Mucosa of gallbladder (tissue), 1 donor: ENCODE data around the gene SYCP2. TPM values are rescaled to one million over a fixed set of nuclear protein-coding genes. Genes with fewer than 3 reads are reported as not detected.
A peak's percentile ranks its signal among the peaks of the same experiment; 100 is the strongest.

Experiments used
- DNase-seq: peaks from one replicate; pipeline ENCODE4 v3.0.0-alpha.2; 2020; ENCODE audit warnings: low spot score
- total RNA-seq: library from RNA; stranded (reverse); gene quantifications from one replicate; pipeline ENCODE4 v1.2.1, GENCODE V29; 2021
- donor health status: DM: no; HTN: no; CAD: no.

The SYCP2 gene
- total RNA-seq, 1 donor from 2014 or later = 9.5 TPM

DNA sequence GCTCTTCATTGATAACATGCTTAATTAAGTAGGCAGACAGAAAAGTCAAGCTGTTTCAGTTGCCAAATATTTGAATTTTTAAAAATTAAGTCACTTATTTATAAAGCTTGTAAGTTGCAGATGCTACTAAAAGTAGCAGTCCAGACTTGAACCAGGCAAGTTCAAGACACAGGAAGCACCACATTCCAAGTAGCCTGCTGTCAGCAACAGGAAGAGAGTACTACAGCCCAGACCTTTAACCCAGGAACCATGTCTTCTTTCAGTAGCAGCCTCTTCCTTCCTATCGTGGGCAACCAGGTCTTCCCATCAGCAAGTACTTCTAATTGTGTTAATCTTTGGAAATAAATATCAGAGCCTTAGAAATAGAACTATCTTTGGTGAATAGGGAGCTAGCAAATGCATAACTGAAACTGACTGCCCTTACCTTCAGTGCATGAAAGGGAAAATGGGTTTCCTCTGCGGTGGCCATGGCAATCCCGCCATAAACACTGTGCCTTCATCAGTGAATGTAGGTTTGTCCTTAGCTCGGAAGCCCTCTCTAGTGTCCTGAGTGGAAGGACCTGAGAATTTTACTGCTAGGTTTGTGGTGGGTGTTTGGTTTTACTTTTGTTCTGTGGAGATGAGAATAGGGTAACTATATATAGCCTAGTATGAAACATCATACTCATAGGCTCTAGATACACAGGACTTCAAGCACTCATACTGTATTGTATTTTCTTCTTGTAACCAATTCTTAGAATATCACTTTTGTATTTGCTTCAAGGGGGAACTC, 95.6 kb downstream of the SYCP2 start:
- no peak for DNase-seq

DNA sequence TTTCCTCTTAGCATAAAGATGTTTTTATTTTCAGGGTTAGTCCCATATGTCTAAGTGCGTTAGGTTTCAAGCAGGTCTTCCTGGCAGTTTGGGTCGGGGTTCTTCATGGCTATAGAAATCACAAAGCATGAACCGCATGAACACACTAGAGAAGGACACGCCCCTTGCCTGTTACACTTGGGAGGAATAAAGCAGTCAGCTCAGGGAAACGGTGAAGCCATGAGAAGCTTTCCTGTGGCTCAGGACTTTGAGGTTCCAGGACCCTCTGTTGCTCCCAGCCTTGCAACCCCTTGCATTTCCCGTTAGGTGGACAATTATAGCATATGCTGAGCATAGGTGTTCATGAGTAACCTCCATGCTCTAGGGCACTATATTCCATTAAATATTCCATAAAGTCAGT, 96.7 kb downstream of the SYCP2 start:
- DNase-seq = no peak

- DNase-seq = peak; percentile 44
Measured at GRCh38 chr20:59835448-59836395, 97.7 kb downstream of the SYCP2 start.

- no peak for DNase-seq
Measured at GRCh38 chr20:59835057-59835447, 98.4 kb downstream of the SYCP2 start.

GRCh38 chr20:59832406-59833363, 100.8 kb downstream of the SYCP2 start:
- DNase-seq = no peak

DNA sequence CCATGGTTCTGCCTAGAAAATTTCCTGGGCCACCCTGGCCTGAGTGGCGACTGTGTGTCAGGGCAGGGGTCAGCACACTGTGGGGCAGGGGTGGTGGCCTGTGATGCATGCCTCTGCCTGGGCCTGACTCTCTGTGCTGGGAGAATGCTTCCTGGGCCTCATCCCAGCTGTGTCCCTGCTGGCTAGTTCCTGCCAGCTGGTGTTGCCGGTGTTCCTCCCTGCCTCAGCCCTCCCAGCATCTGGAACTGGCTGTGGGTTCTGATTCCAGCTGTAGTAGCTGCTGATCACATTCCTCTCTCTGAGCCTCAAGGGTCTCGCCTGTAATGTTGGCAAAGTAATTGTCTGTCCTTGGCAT, 101.5 kb downstream of the SYCP2 start:
- no peak for DNase-seq

- DNase-seq = peak; percentile 85
Measured at GRCh38 chr20:59831024-59831915, 102.2 kb downstream of the SYCP2 start.

- no peak for DNase-seq
Measured at GRCh38 chr20:59830665-59831023, 102.8 kb downstream of the SYCP2 start.

GRCh38 chr20:59829786-59830664, 103.4 kb downstream of the SYCP2 start:
- no peak for DNase-seq

DNA sequence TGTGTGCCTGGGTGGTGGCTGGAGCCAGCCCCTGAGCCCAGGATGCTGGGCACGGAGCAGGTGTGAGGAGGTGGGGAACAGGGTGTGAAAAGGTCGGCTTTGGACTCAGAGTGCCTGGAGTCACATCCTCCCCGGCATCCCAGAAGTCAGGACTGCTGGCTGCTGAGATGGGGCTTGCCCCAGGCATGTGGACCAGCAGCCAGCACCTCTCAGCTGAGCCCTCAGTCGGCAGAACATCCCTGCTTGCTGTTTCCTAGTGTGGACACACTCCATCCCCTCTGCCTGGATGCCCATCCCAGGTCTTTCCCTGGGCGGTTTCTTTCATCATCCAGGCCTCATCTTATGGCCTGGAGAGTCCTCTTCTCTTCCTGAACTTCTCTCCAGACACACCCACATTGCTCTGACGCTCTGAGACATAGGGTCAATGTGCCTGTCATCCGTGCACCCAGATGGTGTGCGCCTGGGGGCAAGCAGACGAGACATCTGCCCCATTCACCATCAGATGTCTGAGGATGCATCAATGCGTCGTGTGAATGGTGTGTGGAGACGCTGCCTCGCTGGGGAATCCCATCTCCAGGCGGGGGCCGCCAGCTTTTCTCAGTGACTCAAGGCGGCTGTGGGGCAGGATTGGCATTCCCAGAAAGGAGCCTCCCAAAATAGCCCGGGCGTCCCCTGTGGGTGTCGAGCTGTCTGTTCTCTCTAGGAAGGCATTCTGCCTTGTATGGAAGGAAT, 104.2 kb downstream of the SYCP2 start:
- no peak for DNase-seq

DNA sequence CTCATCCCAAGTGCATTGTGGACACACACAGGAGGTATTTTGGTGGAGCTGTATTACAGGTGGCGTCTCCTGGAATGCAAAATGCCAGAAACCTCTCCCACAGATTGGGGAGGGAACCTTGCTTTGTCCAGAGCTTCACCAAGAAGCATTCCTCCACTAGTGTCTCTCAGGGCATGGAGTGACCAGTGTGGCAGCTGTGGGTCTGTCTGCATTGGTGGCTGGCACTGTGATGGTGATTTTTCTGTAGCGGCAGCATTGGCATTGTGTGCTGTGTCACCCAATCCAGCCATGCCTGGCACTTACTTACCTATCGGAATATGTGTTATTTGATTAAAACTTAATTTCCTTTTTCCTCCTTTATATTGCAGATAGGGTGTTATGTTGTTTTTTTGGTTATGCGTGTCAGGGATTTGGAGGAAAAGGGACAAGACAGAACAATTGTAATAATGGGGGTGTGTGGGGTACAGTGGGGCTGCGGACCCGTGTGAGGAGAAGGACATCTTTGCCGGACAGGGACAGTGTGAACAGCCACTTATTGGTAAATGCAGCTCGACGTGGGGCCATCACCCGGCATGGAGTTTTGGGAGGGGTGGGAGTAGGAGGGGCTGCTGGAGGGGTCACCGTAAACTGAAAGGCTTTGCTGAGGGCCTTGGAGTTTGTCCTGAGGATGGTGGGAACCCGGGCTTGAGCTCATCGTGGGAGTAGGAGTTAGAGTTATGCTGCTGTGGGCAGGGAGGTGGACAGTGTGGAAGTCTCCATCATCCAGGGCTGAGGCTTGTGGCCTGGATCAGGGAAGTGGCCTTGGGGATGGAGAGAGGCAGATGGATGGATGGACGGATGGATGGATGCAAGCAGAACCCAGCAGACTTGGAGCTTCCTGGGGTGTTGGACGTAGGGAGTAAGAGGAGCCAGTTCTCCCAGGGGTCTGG, 105.0 kb downstream of the SYCP2 start:
- no peak for DNase-seq

DNA sequence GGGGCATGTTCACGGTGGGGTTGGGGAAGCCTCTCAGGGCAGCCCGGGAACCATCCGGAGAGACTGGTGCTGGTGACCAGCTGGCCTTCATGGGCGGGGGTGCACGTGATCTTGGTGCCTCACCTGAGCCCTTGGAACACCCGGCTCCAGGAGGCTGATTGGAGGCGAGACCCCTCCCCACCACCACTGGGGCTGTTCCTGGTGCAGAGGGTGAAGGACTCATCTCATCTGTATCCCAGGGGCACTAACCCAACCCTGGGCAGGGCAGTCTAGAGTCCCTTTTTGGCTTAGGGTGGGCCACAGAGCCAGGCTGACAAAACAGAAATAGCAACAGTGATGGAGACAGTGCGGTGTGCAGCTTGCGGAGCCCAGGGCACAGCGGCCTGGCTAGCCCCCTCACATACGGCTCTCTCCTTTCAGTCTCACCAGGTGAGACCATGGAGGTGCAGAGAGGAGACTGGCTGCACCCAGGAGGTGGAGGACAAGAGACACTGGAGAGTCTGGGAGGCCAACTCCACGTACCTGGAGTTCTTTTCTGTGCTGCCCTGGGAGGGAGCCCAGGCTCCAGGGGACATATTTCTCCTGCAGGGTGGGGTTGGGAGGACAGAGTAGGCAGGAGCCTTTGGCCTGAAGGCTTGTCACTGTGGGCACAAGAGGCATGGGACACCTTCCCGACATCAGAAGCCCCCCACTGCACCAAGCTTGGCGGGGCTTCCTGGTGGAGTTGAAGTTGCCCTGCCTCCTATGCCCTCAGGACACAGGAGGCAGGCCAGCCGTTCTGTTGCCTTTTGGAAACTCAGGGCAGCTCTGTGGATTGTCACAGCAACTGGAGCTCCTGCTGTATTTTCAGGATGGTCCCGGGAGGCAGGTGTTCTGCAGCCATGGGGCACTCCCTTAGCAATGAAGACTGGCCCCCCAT, 106.0 kb downstream of the SYCP2 start:
- DNase-seq = peak; percentile 9

- peak; percentile 89 for DNase-seq
Measured at GRCh38 chr20:59825944-59826759, 107.3 kb downstream of the SYCP2 start.

DNA sequence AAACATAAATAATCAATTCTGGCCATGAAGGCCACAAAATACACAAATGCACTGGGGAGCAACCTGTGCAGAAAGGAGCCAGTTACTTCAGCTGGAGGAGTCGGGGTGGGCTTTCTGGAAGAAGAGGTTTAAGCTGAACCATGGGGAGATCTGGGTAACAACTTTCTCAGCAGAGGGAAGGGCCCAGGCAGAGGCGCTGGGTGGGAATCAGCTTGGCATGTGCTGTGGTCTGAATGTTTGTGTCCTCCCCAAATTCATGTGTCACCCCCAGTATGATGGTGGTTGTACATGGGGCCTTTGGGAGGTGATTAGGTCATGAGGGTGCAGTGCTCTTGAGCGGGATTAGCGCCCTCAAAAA, 107.9 kb downstream of the SYCP2 start:
- DNase-seq = no peak

DNA sequence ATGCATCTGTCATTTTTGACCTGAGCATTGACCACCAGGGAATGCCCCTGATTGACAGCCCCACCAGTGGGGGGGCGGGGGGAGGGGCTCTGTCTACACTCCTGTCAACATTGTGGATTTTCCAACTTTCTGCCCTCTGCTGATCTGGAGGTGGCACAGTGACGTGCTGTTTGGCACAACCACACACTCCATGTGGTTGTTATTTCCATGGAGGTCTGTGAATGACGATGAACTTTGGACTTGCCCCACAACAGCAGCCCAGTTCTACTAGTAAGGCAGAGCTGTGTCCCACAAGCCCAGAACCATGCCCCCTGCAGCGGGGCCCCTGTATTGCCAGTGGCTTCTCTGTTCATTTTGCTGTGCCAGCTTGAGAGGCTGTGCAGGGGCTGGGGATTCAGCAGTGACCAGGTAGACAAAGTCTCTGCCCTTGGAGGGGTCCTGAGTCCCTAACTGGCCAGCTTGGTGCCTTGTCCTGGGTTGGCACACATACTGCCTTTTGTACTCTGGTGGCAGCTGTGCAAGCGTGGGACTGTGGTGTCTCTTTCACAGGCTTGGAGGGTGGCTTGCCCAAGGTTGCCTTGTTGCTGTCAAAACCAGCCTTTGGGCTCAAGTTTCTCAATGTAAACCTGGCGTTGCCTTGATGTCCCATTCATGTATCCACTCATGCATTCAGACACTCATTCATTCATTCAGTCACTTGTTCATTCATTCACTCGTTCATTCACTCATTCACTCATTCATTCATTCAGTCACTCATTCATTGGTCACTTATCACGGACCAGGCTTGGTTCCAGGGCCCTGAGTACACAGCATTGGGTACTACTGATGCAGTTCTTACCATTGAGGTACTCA, 108.5 kb downstream of the SYCP2 start:
- DNase-seq = peak; percentile 10
